ENCODE results near the gene NES.

NES gene

DNA sequence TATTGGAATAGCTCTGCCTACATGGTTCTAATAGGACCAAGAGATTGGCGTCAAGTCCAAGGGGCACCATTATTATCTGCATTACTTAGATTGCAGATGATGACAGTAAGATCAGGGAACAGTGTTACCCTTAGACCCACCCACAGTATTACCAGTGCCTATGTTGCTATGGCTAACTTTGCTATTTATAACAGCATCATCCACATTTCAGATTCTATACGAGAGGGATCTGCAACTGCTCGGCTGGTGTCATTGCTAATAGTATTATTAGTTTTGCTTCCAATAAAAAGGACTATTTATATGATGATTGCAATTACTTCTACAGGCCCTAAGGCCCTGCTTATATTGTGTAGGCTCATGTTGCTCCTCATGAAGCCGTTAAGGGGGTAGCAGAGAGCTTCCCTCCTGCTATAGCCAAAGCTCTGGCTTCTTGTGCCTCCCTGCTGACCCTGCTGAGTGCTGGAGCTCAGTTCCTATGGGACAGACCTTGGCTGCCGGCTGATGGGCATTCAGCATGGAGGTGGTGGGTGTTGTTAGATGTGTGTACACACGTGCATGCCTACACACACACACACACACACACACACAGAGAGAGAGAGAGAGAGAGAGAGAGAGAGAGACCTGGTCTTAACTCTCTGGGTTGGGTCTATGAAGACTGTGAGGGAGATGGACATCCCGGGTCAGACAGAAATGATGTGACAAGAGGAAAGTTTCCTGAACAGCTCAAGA lies 34.0 kb downstream of the NES start:
- H3K27me3 ChIP-seq (ENCODE audit: control insufficient read depth, insufficient read depth, low read length) = peaks cover 6% of the 10 kb centered on the region
- TF ChIP-seq CTCF (IDR thresholded peaks at IDR 0.05) = no peak
- H3K36me3 ChIP-seq (ENCODE audit: control insufficient read depth, insufficient read depth, low read length) = no peaks in the 10 kb centered on the region
- no peaks in the 10 kb centered on the region for H3K79me2 ChIP-seq
- no peak overlapping the region for H3K4me3 ChIP-seq (ENCODE audit: low read depth, low read length)
- H3K9me3 ChIP-seq (ENCODE audit: control insufficient read depth, low read length) = no peaks in the 10 kb centered on the region
- no peak overlapping the region for H2AFZ ChIP-seq
- H3K27ac ChIP-seq = no peak overlapping the region
- H3K4me1 ChIP-seq = peaks cover 6% of the 10 kb centered on the region
- no peak overlapping the region for H3K4me2 ChIP-seq (ENCODE audit: low read length)
- H3K9ac ChIP-seq = no peak overlapping the region

- H3K4me2 ChIP-seq (ENCODE audit: low read length) = peak overlapping the region; percentile 21
- H3K27me3 ChIP-seq (ENCODE audit: control insufficient read depth, insufficient read depth, low read length) = peaks cover 6% of the 10 kb centered on the region
- no peaks in the 10 kb centered on the region for H3K36me3 ChIP-seq (ENCODE audit: control insufficient read depth, insufficient read depth, low read length)
- no peaks in the 10 kb centered on the region for H3K9me3 ChIP-seq (ENCODE audit: control insufficient read depth, low read length)
- peak overlapping the region; percentile 38 for H2AFZ ChIP-seq
- H3K4me3 ChIP-seq (ENCODE audit: low read depth, low read length) = no peak overlapping the region
- H3K27ac ChIP-seq = no peak overlapping the region
- TF ChIP-seq CTCF (IDR thresholded peaks at IDR 0.05) = no peak
- no peak overlapping the region for H3K9ac ChIP-seq
- peaks cover 6% of the 10 kb centered on the region for H3K4me1 ChIP-seq
- no peaks in the 10 kb centered on the region for H3K79me2 ChIP-seq
Measured at GRCh38 chr1:156642265-156643048, 34.8 kb downstream of the NES start.

DNA sequence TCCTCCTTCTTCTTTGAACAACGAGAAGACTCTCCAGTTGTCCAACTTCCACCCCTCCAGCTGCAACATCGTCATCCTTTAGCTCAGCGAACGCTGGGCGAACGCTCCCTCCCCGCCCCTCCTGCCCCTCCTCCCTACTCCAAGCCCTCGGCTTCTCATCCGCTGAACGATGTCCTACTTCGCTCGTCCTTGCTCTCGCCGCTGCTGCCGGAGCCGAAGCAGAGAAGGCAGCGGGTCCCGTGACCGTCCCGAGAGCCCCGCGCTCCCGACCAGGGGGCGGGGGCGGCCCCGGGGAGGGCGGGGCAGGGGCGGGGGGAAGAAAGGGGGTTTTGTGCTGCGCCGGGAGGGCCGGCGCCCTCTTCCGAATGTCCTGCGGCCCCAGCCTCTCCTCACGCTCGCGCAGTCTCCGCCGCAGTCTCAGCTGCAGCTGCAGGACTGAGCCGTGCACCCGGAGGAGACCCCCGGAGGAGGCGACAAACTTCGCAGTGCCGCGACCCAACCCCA lies 35.4 kb downstream of the NES start, which contains the start of gene BCAN:
Gene BCAN (plus strand): TSS at position 357 of the 504 bp plus-strand sequence. CDS start 3,938 bp downstream, outside the sequence.
- Histone ChIP-seq H3K9ac (no peak within 1 kb of the TSS), H3K36me3 (ENCODE audit: control insufficient read depth, insufficient read depth, low read length) (no peaks in the 10 kb centered on the region), H2AFZ (peak within 1 kb of the TSS; percentile 60), H3K4me2 (ENCODE audit: low read length) (peak within 1 kb of the TSS; percentile 21), H3K79me2 (no peaks in the 10 kb centered on the region), H3K27me3 (ENCODE audit: control insufficient read depth, insufficient read depth, low read length) (peaks cover 6% of the 10 kb centered on the region), H3K27ac (no peak within 1 kb of the TSS), H3K9me3 (ENCODE audit: control insufficient read depth, low read length) (no peaks in the 10 kb centered on the region), H3K4me3 (ENCODE audit: low read depth, low read length) (no peak within 1 kb of the TSS), H3K4me1 (peaks cover 6% of the 10 kb centered on the region)
- no peak for TF ChIP-seq CTCF (IDR thresholded peaks at IDR 0.05)

- Histone ChIP-seq H3K27ac (no peak overlapping the region), H3K9me3 (ENCODE audit: control insufficient read depth, low read length) (no peaks in the 10 kb centered on the region), H3K9ac (no peak overlapping the region), H2AFZ (no peak overlapping the region), H3K79me2 (no peaks in the 10 kb centered on the region), H3K4me1 (peaks cover 6% of the 10 kb centered on the region), H3K27me3 (ENCODE audit: control insufficient read depth, insufficient read depth, low read length) (peaks cover 6% of the 10 kb centered on the region), H3K4me3 (ENCODE audit: low read depth, low read length) (no peak overlapping the region), H3K36me3 (ENCODE audit: control insufficient read depth, insufficient read depth, low read length) (no peaks in the 10 kb centered on the region), H3K4me2 (ENCODE audit: low read length) (no peak overlapping the region)
- no peak for TF ChIP-seq CTCF (IDR thresholded peaks at IDR 0.05)
Measured at GRCh38 chr1:156640842-156641706, 36.1 kb downstream of the NES start.

Data from parathyroid adenoma (tissue), 2 donors.